ENCODE data around the gene ULK1. TPM values are rescaled to one million over a fixed set of nuclear protein-coding genes. Genes with fewer than 3 reads are reported as not detected.
"Not testable (repeated sequence)": the region's sequence is repeated elsewhere in the genome, so short reads cannot be mapped to it uniquely, and the experiment has no call there.

The ULK1 gene
- total RNA-seq, 1 donor from 2014 or later = 7.8 TPM

- DNase-seq = no peak
These were observed 32.4 kb upstream of the ULK1 start for GRCh38 chr12:131862084-131862441.

GRCh38 chr12:131862600-131862993, 31.8 kb upstream of the ULK1 start:
- DNase-seq = no peak

GRCh38 chr12:131862994-131863710, 31.3 kb upstream of the ULK1 start:
- DNase-seq = no peak

- DNase-seq = no peak
These were observed 30.6 kb upstream of the ULK1 start for GRCh38 chr12:131863711-131864396.

- no peak for DNase-seq
These were observed 30.0 kb upstream of the ULK1 start for GRCh38 chr12:131864469-131864868.

GRCh38 chr12:131865180-131865875, 29.1 kb upstream of the ULK1 start:
- DNase-seq = no peak

- DNase-seq = no peak
These were observed 27.0 kb upstream of the ULK1 start for GRCh38 chr12:131867471-131867870.

- no peak for DNase-seq
These were observed 26.3 kb upstream of the ULK1 start for GRCh38 chr12:131867891-131868675.

GRCh38 chr12:131869871-131870418, 24.5 kb upstream of the ULK1 start:
- DNase-seq = no peak

GRCh38 chr12:131871677-131872076, 22.7 kb upstream of the ULK1 start:
- no peak for DNase-seq

GRCh38 chr12:131872154-131873051, 22.0 kb upstream of the ULK1 start:
- no peak for DNase-seq

- no peak for DNase-seq
These were observed 21.1 kb upstream of the ULK1 start for GRCh38 chr12:131873293-131873692.

GRCh38 chr12:131874972-131875371, 19.4 kb upstream of the ULK1 start:
- not testable (repeated sequence) for DNase-seq

GRCh38 chr12:131877216-131877615, 17.2 kb upstream of the ULK1 start:
- not testable (repeated sequence) for DNase-seq

- not testable (repeated sequence) for DNase-seq
These were observed 16.0 kb upstream of the ULK1 start for GRCh38 chr12:131878436-131878835.

GRCh38 chr12:131882804-131883520, 11.5 kb upstream of the ULK1 start:
- DNase-seq = no peak

- DNase-seq = no peak
These were observed 10.9 kb upstream of the ULK1 start for GRCh38 chr12:131883521-131883900.

- not testable (repeated sequence) for DNase-seq
These were observed 9.3 kb upstream of the ULK1 start for GRCh38 chr12:131885076-131885475.

- DNase-seq = no peak
These were observed 8.8 kb upstream of the ULK1 start for GRCh38 chr12:131885543-131886057.

GRCh38 chr12:131891722-131892121, 2.7 kb upstream of the ULK1 start:
- not testable (repeated sequence) for DNase-seq

All from occipital lobe (tissue), 2 donors.